Smooth muscle cell (in vitro differentiated cells): ENCODE measurements around the gene NR2E3. TPM values are rescaled to one million over a fixed set of nuclear protein-coding genes. Genes with fewer than 3 reads are reported as not detected.

Source experiments
- DNase-seq: peaks from one replicate; lab custom pipeline; 2025; ENCODE audit not compliant: unreplicated experiment; lab: John Stamatoyannopoulos, UW
- H2AFZ ChIP-seq: fragments of 200-600 bp; sonication (generic); 2 replicates; pipeline ENCODE4 v1.6.0; 2016; ENCODE audit warnings: antibody characterized with exemption, low read depth, mild to moderate bottlenecking
- H3F3A ChIP-seq: fragments of 200-600 bp; sonication (generic); 2 replicates; pipeline ENCODE4 v1.6.0; 2017; ENCODE audit warnings: antibody characterized with exemption, low read depth
- H3K27ac ChIP-seq: fragments of 200-600 bp; sonication (generic); 2 replicates; pipeline ENCODE4 v1.5.1; 2016; ENCODE audit warnings: low read depth, mild to moderate bottlenecking
- H3K27me3 ChIP-seq: fragments of 200-600 bp; sonication (generic); 2 replicates; pipeline ENCODE4 v1.6.1; 2016; ENCODE audit warnings: low read depth, mild to moderate bottlenecking
- H3K36me3 ChIP-seq: fragments of 200-600 bp; sonication (generic); 2 replicates; pipeline ENCODE4 v1.5.1; 2016; ENCODE audit warnings: low read depth
- H3K4me1 ChIP-seq: fragments of 200-600 bp; sonication (generic); 2 replicates; pipeline ENCODE4 v1.5.1; 2016; ENCODE audit warnings: low read depth
- H3K4me2 ChIP-seq: fragments of 200-600 bp; sonication (generic); 2 replicates; pipeline ENCODE4 v1.6.0; 2016; ENCODE audit warnings: mild to moderate bottlenecking
- H3K4me3 ChIP-seq: fragments of 200-600 bp; sonication (generic); 2 replicates; pipeline ENCODE4 v1.5.1; 2016; ENCODE audit warnings: mild to moderate bottlenecking
- H3K79me2 ChIP-seq: fragments of 200-600 bp; sonication (generic); 2 replicates; pipeline ENCODE4 v1.6.0; 2016; ENCODE audit warnings: low read depth, mild to moderate bottlenecking
- H3K9ac ChIP-seq: fragments of 200-600 bp; sonication (generic); 2 replicates; pipeline ENCODE4 v1.6.0; 2016; ENCODE audit warnings: low read depth
- H3K9me3 ChIP-seq: fragments of 200-600 bp; sonication (generic); replicated peaks from 2 replicates; pipeline ENCODE4 v1.5.1; 2016; ENCODE audit warnings: low read depth
- H4K20me1 ChIP-seq: fragments of 200-600 bp; sonication (generic); 2 replicates; pipeline ENCODE4 v1.6.0; 2016; ENCODE audit warnings: low read depth
- CTCF ChIP-seq: fragments of 200-600 bp; sonication (generic); IDR thresholded peaks from 2 replicates; pipeline ENCODE4 v1.5.1; 2017; ENCODE audit warnings: borderline replicate concordance, mild to moderate bottlenecking, antibody characterized with exemption; ENCODE audit not compliant: insufficient read depth, poor library complexity, severe bottlenecking
- WGBS: methylation state at CpG from one replicate; pipeline ENCODE4 v1.1.7; 2016; ENCODE audit warnings: low lambda C conversion rate; 5-methylcytosine and 5-hydroxymethylcytosine counted together
- polyA plus RNA-seq: library from polyadenylated mRNA; unstranded; fragments of >200 nt; fragmentation: Nextera tagmentation; extraction: Ambion mirVana; gene quantifications from 2 replicates; pipeline ENCODE4 v1.2.1, GENCODE V29; 2016
- total RNA-seq: library from RNA; depleted of rRNA; stranded (reverse); fragments of >200 nt; gene quantifications from 2 replicates; pipeline ENCODE4 v1.2.3, GENCODE V29; 2014

The NR2E3 gene
- total and polyA plus RNA-seq, 2 experiments from 2014 or later, result not detected

- Histone ChIP-seq H3K4me3 (no peak overlapping the region), H3K4me1 (no peaks in the 10 kb centered on the region), H3F3A (no peaks in the 10 kb centered on the region), H3K9ac (no peak overlapping the region), H4K20me1 (no peaks in the 10 kb centered on the region), H3K36me3 (no peaks in the 10 kb centered on the region), H3K27ac (no peak overlapping the region), H3K4me2 (no peak overlapping the region), H3K27me3 (no peaks in the 10 kb centered on the region), H3K79me2 (no peaks in the 10 kb centered on the region), H2AFZ (no peak overlapping the region), H3K9me3 (no peaks in the 10 kb centered on the region)
- DNase-seq, result no peak
- TF ChIP-seq CTCF, result no peak
- WGBS, result 99% methylated on average over 3 of the region's 3 CpGs
Measured at GRCh38 chr15:71815301-71815700, 4.9 kb downstream of the NR2E3 start.

GRCh38 chr15:71817351-71817750 is 7.0 kb downstream of the NR2E3 start:
- no peak overlapping the region for H3K4me3 ChIP-seq
- TF ChIP-seq CTCF, result no peak
- peaks cover 10% of the 10 kb centered on the region for H3K36me3 ChIP-seq
- 99% methylated on average over 13 of the region's 13 CpGs for WGBS
- no peaks in the 10 kb centered on the region for H3K79me2 ChIP-seq
- H3F3A ChIP-seq, result no peaks in the 10 kb centered on the region
- H2AFZ ChIP-seq, result no peak overlapping the region
- no peaks in the 10 kb centered on the region for H4K20me1 ChIP-seq
- no peak overlapping the region for H3K4me2 ChIP-seq
- no peak for DNase-seq
- H3K4me1 ChIP-seq, result no peaks in the 10 kb centered on the region
- no peak overlapping the region for H3K9ac ChIP-seq
- no peaks in the 10 kb centered on the region for H3K27me3 ChIP-seq
- no peak overlapping the region for H3K27ac ChIP-seq
- H3K9me3 ChIP-seq, result peaks cover 9% of the 10 kb centered on the region

DNA sequence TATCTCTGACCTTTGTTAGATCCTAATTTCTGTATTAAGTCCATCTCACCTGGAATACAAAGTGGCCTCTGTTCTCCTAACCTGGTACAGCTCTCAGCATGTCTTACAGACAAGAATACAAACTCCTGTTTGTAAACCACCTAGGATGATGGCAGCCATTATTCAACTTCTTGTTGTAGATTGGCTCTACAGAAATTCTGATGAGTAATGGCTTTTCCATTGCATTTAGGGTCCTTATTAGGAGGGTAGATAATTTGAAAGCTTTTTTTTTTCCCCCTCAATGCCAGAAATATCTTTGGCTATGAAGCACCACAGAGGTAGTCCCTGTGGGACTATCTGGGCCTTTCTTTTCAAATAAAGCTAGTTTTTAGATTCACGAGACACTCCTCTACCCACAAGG is 9.8 kb downstream of the NR2E3 start:
- no peak for TF ChIP-seq CTCF
- DNase-seq, result no peak
- 95% methylated on average over 1 of the region's 1 CpG for WGBS
- Histone ChIP-seq H3K4me2 (no peak overlapping the region), H3K27ac (no peak overlapping the region), H3K9ac (no peak overlapping the region), H3K27me3 (no peaks in the 10 kb centered on the region), H3K36me3 (peaks cover 22% of the 10 kb centered on the region), H3K4me1 (no peaks in the 10 kb centered on the region), H4K20me1 (no peaks in the 10 kb centered on the region), H3K79me2 (no peaks in the 10 kb centered on the region), H3F3A (no peaks in the 10 kb centered on the region), H3K4me3 (no peak overlapping the region), H2AFZ (no peak overlapping the region), H3K9me3 (peaks cover 12% of the 10 kb centered on the region)

DNA sequence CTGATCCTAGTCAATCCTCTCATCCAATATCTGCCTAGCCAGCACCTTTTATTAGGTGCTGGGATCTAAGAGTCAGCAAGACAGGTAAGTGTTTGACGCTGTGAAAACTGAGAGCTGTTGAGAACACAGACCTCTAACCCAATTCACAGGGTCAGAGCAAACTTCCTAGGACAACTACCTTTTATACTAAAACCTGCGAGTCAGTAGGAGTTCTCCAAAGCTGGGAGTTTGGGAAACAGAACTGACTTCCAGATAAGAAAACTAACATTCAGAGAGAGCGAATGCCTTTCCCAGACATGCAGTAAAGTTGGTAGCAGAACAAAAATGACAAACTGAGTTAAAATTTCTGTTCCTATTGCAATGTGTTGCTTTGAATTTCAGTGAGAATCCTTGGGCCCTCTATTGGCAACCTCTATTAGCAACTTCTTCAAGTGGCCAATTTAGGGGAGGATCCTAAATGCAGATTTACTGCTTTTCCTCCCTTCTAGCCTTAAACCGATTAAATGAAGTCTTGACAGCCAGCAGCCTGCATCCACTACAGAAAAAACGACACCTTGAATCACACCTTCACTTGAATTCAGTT is 11.3 kb downstream of the NR2E3 start:
- Histone ChIP-seq H3K27ac (no peak overlapping the region), H2AFZ (no peak overlapping the region), H3K9ac (no peak overlapping the region), H3K4me1 (peaks cover 5% of the 10 kb centered on the region), H3K79me2 (no peaks in the 10 kb centered on the region), H3K36me3 (peaks cover 22% of the 10 kb centered on the region), H3K4me3 (no peak overlapping the region), H4K20me1 (no peaks in the 10 kb centered on the region), H3K9me3 (peaks cover 12% of the 10 kb centered on the region), H3F3A (no peaks in the 10 kb centered on the region), H3K27me3 (no peaks in the 10 kb centered on the region), H3K4me2 (no peak overlapping the region)
- no peak for DNase-seq
- no peak for TF ChIP-seq CTCF
- WGBS, result 97% methylated on average over 5 of the region's 5 CpGs
